GM19324 (cell line): ENCODE data around the gene RAB18.
A peak's percentile ranks its signal among the peaks of the same experiment; 100 is the strongest.
"Not testable (repeated sequence)": the region's sequence is repeated elsewhere in the genome, so short reads cannot be mapped to it uniquely, and the experiment has no call there.

Experiments
- ATAC-seq: cut with Tn5 transposase; IDR thresholded peaks from one replicate; pipeline ENCODE4 v1.9.1; 2021; ENCODE audit warnings: mild to moderate bottlenecking, moderate library complexity; ENCODE audit not compliant: unreplicated experiment, low FRiP score

Gene RAB18

GRCh38 chr10:27541796-27542729, 38.0 kb downstream of the RAB18 start:
- no peak for ATAC-seq

GRCh38 chr10:27542812-27543211, 38.7 kb downstream of the RAB18 start:
- ATAC-seq = no peak

DNA sequence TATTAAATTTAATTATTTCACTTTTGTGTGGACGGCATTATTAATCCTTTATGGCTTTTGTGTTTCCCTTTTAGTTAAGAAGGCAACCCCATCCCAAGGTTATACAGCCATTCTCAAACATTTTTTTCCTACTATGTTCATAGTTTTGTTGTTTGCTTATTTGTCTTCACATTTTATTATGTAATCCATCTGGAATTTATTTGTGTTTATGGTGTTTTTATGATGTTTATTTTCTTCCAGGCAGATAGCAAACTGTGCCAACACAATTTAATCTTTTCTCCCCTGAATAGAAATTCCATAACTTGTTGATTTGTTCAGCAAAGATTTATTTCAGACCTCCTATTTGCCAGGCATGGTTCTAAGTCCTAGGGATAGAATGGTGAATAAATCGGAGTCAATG, 42.9 kb downstream of the RAB18 start:
- ATAC-seq = no peak

- ATAC-seq = no peak
Measured at GRCh38 chr10:27547482-27547881, 43.4 kb downstream of the RAB18 start.

DNA sequence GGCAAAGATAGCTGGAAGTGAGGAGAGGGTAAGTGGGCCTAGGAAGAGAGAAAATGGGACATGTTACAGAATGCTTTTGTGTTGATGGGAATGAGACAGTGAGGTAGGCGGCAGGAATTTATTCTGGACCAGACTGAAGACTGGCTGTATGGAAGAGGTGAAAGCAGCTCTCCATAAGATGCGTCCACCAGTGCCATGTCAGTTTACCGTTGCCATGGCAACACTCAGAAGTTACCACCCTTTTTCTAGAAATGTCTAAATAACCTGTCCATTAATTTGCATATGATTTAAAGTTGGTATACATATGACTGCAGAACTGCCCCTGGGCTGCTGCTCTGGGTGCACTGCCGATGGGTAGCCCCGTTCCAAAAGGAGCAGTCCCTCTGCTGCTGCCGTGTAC, 46.7 kb downstream of the RAB18 start:
- ATAC-seq = no peak

- peak; percentile 79 for ATAC-seq
Measured at GRCh38 chr10:27558612-27559020, 54.5 kb downstream of the RAB18 start.

- no peak for ATAC-seq
Measured at GRCh38 chr10:27561334-27561733, 57.2 kb downstream of the RAB18 start.

DNA sequence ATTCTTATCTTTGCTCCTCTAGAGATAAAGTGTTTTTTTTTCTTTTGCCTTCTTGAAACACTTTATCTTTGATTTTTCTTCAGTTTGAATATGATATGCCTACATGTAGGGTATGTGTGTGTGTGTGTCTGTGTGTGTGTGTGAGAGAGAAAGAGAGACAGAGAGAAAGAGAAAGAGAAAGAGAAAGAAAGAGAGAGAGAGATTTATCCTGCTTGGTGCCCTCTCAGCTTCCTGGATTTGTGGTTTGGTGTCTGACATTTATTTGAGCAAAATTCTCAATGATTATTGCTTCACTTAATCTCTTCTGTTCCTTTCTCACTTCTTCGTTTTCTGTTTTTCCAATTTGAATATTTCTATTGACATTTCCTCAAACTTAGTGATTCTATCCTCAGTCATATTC, 60.3 kb downstream of the RAB18 start:
- ATAC-seq = no peak

DNA sequence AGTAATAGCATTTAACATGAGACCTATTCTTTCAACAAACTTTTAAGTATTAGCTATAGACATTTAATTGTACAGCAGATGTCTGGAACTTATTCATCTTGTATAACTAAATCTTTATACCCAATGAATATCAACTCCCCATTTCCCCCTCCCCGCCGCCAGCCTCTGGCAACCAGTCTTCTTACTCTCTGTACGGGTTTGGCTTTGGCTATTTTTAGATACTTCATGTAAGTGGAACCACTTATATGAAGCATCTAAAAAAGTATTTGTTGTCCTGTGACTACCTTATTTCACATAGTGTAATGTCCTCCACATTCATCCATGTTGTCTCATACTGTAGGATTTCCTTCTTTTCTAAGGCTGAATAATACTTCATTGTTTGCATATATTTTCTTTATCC, 60.8 kb downstream of the RAB18 start:
- ATAC-seq = no peak

- ATAC-seq = no peak
Measured at GRCh38 chr10:27568196-27569175, 64.4 kb downstream of the RAB18 start.

DNA sequence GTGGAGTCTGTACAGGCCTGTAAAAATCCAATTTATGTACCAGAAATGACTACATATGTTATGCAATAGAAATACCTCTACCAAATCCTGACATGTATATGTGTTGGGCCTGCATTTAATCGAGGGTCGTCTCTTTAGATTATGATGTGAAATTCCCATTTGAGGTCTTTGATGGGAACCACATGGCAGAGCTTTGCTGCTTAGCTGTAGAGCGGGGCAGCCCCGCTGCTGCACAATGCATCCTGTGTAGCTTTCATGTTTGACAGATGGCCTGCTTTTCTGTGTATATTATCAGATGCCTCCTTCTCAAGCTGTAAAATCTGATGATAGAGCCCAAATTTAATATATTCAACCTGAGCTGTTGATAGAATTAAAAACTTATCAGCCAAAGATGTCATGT, 65.8 kb downstream of the RAB18 start:
- ATAC-seq = no peak

- not testable (repeated sequence) for ATAC-seq
Measured at GRCh38 chr10:27577038-27577437, 72.9 kb downstream of the RAB18 start.

DNA sequence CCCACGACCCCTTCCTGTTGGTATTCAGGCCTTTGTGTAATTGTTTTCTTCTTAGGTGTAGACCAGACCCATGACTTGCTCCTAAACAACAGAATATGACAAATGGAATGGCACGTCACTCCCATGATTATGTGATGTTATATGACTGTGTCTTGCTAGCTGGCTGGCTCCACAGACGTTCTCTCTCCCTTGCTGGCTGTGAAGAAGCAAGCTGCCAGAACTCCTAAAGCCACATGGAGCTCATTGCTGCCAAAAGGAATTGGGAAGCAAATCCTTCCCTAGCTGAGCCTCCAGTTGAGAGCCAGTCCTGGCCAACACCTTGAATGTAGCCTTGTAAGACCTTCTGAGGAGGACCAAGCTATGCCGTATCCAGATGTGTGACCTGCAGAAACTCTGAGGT, 74.2 kb downstream of the RAB18 start:
- no peak for ATAC-seq

GRCh38 chr10:27581225-27581624, 77.1 kb downstream of the RAB18 start:
- ATAC-seq = no peak

- ATAC-seq = no peak
Measured at GRCh38 chr10:27584302-27584701, 80.2 kb downstream of the RAB18 start.
